GM23338 (cell line): Measurements from ENCODE around the gene DOCK4. TPM values are rescaled to one million over a fixed set of nuclear protein-coding genes. Genes with fewer than 3 reads are reported as not detected.

Experiments used
- ATAC-seq: fragments of 200-7000 bp; cut with Tn5 transposase; 3 replicates; pipeline ENCODE4 v1.9.1; 2020
- DNase-seq: peaks from one replicate; pipeline ENCODE4 v3.0.0-alpha.2; 2015; ENCODE audit warnings: low spot score
- H2AFZ ChIP-seq: fragments of 200-600 bp; sonication (generic); 2 replicates; pipeline ENCODE4 v1.8.0; 2016; ENCODE audit warnings: antibody characterized with exemption, mild to moderate bottlenecking, moderate library complexity
- H3F3A ChIP-seq: fragments of 200-600 bp; sonication (generic); replicated peaks from 2 replicates; pipeline ENCODE4 v1.8.0; 2017; ENCODE audit warnings: antibody characterized with exemption, mixed run types, low read depth
- H3K27ac ChIP-seq: fragments of 200-600 bp; sonication (generic); 2 replicates; pipeline ENCODE4 v1.6.1; 2016; ENCODE audit warnings: low read depth
- H3K27me3 ChIP-seq: fragments of 200-600 bp; sonication (generic); 2 replicates; pipeline ENCODE4 v1.8.0; 2016; ENCODE audit warnings: mild to moderate bottlenecking, mixed run types, moderate library complexity; ENCODE audit not compliant: insufficient read depth
- H3K36me3 ChIP-seq: fragments of 200-600 bp; sonication (generic); 2 replicates; pipeline ENCODE4 v1.8.0; 2016; ENCODE audit warnings: mild to moderate bottlenecking; ENCODE audit not compliant: insufficient read depth
- H3K4me1 ChIP-seq: fragments of 200-600 bp; sonication (generic); 2 replicates; pipeline ENCODE4 v1.8.0; 2016; ENCODE audit warnings: mild to moderate bottlenecking, moderate library complexity; ENCODE audit not compliant: insufficient read depth
- H3K4me2 ChIP-seq: fragments of 200-600 bp; sonication (generic); 2 replicates; pipeline ENCODE4 v1.7.1; 2017; ENCODE audit warnings: mixed run types
- H3K4me3 ChIP-seq: fragments of 200-600 bp; sonication (generic); 2 replicates; pipeline ENCODE4 v1.6.1; 2016; ENCODE audit warnings: mixed run types
- H3K79me2 ChIP-seq: fragments of 200-600 bp; sonication (generic); replicated peaks from 2 replicates; pipeline ENCODE4 v1.8.0; 2017; ENCODE audit warnings: mild to moderate bottlenecking; ENCODE audit not compliant: insufficient read depth
- H3K9me2 ChIP-seq: fragments of 200-600 bp; sonication (generic); 2 replicates; pipeline ENCODE4 v1.8.0; 2017; ENCODE audit not compliant: insufficient read depth
- H4K20me1 ChIP-seq: fragments of 200-600 bp; sonication (generic); replicated peaks from 2 replicates; pipeline ENCODE4 v1.8.0; 2017; ENCODE audit warnings: mild to moderate bottlenecking; ENCODE audit not compliant: insufficient read depth
- H3K27ac Mint-ChIP-seq: 2 replicates; pipeline ENCODE4 v1.8.0; 2020; ENCODE audit warnings: inconsistent platforms, mild to moderate bottlenecking, moderate library complexity, mixed read lengths
- H3K27me3 Mint-ChIP-seq: 3 replicates; pipeline ENCODE4 v1.8.0; 2022; ENCODE audit warnings: low read depth, mild to moderate bottlenecking, moderate library complexity, mixed read lengths, inconsistent platforms; ENCODE audit not compliant: insufficient read depth, poor library complexity
- H3K36me3 Mint-ChIP-seq: 3 replicates; pipeline ENCODE4 v1.8.0; 2021; ENCODE audit warnings: low read depth, mild to moderate bottlenecking, inconsistent platforms, moderate library complexity, mixed read lengths
- H3K4me1 Mint-ChIP-seq: 3 replicates; pipeline ENCODE4 v1.8.0; 2020; ENCODE audit warnings: mild to moderate bottlenecking, inconsistent platforms, mixed read lengths
- H3K4me3 Mint-ChIP-seq: 3 replicates; pipeline ENCODE4 v1.8.0; 2021; ENCODE audit warnings: moderate library complexity, mild to moderate bottlenecking, inconsistent platforms, mixed read lengths
- H3K9me3 Mint-ChIP-seq: 3 replicates; pipeline ENCODE4 v1.8.0; 2020; ENCODE audit warnings: moderate library complexity, mild to moderate bottlenecking, inconsistent platforms, mixed read lengths
- CREB1 ChIP-seq: fragments of 250-450 bp; sonication (Bioruptor Pico); IDR thresholded peaks from 2 replicates; pipeline ENCODE4 v1.5.0; 2020; ENCODE audit warnings: low read depth, mild to moderate bottlenecking, moderate library complexity
- EZH2 ChIP-seq: fragments of 200-600 bp; sonication (generic); IDR thresholded peaks from one replicate; pipeline ENCODE4 v1.8.0; 2017; ENCODE audit warnings: antibody characterized with exemption, mild to moderate bottlenecking, low read depth; ENCODE audit not compliant: unreplicated experiment
- EZH2phosphoT487 ChIP-seq: fragments of 200-600 bp; sonication (generic); IDR thresholded peaks from one replicate; pipeline ENCODE4 v1.8.1; 2018; ENCODE audit warnings: antibody characterized with exemption; ENCODE audit not compliant: unreplicated experiment
- JUNB ChIP-seq: IDR thresholded peaks from one replicate; pipeline ENCODE4 v1.6.1; 2016; ENCODE audit warnings: antibody characterized with exemption; ENCODE audit not compliant: unreplicated experiment
- NANOG ChIP-seq: IDR thresholded peaks from 2 replicates; pipeline ENCODE4 v1.6.1; 2016; ENCODE audit warnings: antibody characterized with exemption, borderline replicate concordance
- POLR2AphosphoS5 ChIP-seq: IDR thresholded peaks from 2 replicates; pipeline ENCODE4 v1.6.1; 2016; ENCODE audit warnings: antibody characterized with exemption, low read depth
- STAT1 ChIP-seq: IDR thresholded peaks from one replicate; pipeline ENCODE4 v1.6.1; 2016; ENCODE audit warnings: antibody characterized with exemption; ENCODE audit not compliant: unreplicated experiment
- ZNF114 ChIP-seq: fragments of 250-450 bp; sonication (Bioruptor Pico); IDR thresholded peaks from 2 replicates; pipeline ENCODE4 v1.5.0; 2020; ENCODE audit warnings: mild to moderate bottlenecking, moderate library complexity
- ZNF331 ChIP-seq: fragments of 250-450 bp; sonication (Bioruptor Pico); IDR thresholded peaks from 2 replicates; pipeline ENCODE4 v1.5.0; 2020; ENCODE audit warnings: low read depth, mild to moderate bottlenecking, moderate library complexity
- polyA plus RNA-seq: library from polyadenylated mRNA; unstranded; fragments of >200 nt; fragmentation: Nextera tagmentation; extraction: Ambion mirVana; gene quantifications from 2 replicates; pipeline ENCODE4 v1.2.1, GENCODE V29; 2016
- total RNA-seq: library from RNA; depleted of rRNA; stranded (reverse); fragments of >200 nt; shearing (Covaris generic); gene quantifications from 2 replicates; pipeline ENCODE4 v1.2.3, GENCODE V29; 2014
- TF ChIP-seq, protein P1 (sequence below): IDR thresholded peaks from 2 replicates; pipeline ENCODE4 v1.6.1; 2016; ENCODE audit warnings: antibody characterized with exemption
- TF ChIP-seq, protein P2 (sequence below): fragments of 250-450 bp; sonication (Bioruptor Pico); IDR thresholded peaks from 2 replicates; pipeline ENCODE4 v1.5.0; 2020; ENCODE audit warnings: mild to moderate bottlenecking, moderate library complexity
- TF ChIP-seq, protein P3 (sequence below), 2 experiments: fragments of 200-600 bp in 1 of 2; sonication (generic) in 1 of 2; conservative IDR thresholded peaks; 2 replicates each; pipeline versions ENCODE4 v1.5.1 to v1.6.1; 2016 to 2017; ENCODE audit warnings: antibody characterized with exemption in 2 of 2, low read depth in 2 of 2, mild to moderate bottlenecking in 2 of 2, moderate library complexity in 1 of 2
- TF ChIP-seq, protein P4 (sequence below): IDR thresholded peaks from one replicate; pipeline ENCODE4 v1.6.1; 2018; ENCODE audit warnings: antibody characterized with exemption; ENCODE audit not compliant: unreplicated experiment

Gene DOCK4
- total and polyA plus RNA-seq, 2 experiments from 2014 or later = 6.3 to 33.8 TPM

DNA sequence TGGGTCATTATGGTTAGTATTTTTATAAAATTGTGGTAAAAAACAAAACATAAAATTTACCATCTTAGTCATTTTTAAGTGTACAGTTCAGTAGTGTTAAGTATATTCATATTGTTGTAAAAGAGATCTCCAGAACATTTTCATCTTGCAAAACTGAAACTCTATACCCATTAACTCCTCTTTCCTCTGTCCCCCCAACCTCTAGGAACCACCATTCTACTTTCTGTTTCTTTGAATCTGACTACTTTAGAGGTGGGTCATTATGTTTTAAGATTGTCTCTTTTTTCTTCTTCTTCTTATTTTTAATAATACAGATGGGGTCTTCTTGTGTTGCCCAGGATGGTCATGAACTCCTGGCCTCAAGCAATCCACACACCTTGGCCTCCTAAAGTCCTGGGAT, 84.1 kb downstream of the DOCK4 start (continued):
- no peak for TF ChIP-seq NANOG
- TF ChIP-seq JUNB = no peak
- no peak for TF ChIP-seq CREB1 (CRISPR knock-in tag)

DNA sequence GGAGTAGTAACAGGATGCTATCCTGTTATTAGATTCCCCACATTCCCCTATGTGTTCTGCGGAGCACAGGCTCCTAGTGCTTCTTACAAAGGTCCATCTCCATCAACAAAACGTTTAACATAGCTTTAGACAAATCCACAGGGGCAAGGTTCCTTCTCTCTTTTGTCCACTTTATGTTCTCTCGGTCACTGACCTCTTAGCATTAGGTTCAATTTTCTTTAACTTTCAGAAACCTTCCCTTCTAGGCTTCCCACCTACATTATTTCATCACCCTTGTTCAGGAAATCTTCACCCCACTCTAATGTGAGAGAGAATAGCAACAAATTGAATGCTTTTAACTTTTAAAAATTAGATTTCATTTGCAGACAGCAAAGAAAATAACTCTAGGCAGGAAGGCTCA, 84.9 kb downstream of the DOCK4 start:
- ATAC-seq = no peak

More for the DNA sequence above, 84.9 kb downstream of the DOCK4 start:
- Histone ChIP-seq H3K79me2 (peaks cover 56% of the 10 kb centered on the region), H3F3A (no peaks in the 10 kb centered on the region), H3K4me2 (no peak overlapping the region), H2AFZ (no peak overlapping the region), H3K36me3 (no peaks in the 10 kb centered on the region), H3K4me3 (no peak overlapping the region), H3K9me2 (no peaks in the 10 kb centered on the region; the same call in 1 of the 2 replicates), H4K20me1 (no peaks in the 10 kb centered on the region; the same call in none of the 2 replicates), H3K27me3 (no peaks in the 10 kb centered on the region), H3K27ac (no peak overlapping the region), H3K4me1 (no peaks in the 10 kb centered on the region; the same call in 1 of the 2 replicates)
- no peak for TF ChIP-seq STAT1
- TF ChIP-seq, protein P1, sequence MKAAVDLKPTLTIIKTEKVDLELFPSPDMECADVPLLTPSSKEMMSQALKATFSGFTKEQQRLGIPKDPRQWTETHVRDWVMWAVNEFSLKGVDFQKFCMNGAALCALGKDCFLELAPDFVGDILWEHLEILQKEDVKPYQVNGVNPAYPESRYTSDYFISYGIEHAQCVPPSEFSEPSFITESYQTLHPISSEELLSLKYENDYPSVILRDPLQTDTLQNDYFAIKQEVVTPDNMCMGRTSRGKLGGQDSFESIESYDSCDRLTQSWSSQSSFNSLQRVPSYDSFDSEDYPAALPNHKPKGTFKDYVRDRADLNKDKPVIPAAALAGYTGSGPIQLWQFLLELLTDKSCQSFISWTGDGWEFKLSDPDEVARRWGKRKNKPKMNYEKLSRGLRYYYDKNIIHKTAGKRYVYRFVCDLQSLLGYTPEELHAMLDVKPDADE = no peak
- TF ChIP-seq CREB1 (CRISPR knock-in tag) = no peak
- TF ChIP-seq, protein P2, sequence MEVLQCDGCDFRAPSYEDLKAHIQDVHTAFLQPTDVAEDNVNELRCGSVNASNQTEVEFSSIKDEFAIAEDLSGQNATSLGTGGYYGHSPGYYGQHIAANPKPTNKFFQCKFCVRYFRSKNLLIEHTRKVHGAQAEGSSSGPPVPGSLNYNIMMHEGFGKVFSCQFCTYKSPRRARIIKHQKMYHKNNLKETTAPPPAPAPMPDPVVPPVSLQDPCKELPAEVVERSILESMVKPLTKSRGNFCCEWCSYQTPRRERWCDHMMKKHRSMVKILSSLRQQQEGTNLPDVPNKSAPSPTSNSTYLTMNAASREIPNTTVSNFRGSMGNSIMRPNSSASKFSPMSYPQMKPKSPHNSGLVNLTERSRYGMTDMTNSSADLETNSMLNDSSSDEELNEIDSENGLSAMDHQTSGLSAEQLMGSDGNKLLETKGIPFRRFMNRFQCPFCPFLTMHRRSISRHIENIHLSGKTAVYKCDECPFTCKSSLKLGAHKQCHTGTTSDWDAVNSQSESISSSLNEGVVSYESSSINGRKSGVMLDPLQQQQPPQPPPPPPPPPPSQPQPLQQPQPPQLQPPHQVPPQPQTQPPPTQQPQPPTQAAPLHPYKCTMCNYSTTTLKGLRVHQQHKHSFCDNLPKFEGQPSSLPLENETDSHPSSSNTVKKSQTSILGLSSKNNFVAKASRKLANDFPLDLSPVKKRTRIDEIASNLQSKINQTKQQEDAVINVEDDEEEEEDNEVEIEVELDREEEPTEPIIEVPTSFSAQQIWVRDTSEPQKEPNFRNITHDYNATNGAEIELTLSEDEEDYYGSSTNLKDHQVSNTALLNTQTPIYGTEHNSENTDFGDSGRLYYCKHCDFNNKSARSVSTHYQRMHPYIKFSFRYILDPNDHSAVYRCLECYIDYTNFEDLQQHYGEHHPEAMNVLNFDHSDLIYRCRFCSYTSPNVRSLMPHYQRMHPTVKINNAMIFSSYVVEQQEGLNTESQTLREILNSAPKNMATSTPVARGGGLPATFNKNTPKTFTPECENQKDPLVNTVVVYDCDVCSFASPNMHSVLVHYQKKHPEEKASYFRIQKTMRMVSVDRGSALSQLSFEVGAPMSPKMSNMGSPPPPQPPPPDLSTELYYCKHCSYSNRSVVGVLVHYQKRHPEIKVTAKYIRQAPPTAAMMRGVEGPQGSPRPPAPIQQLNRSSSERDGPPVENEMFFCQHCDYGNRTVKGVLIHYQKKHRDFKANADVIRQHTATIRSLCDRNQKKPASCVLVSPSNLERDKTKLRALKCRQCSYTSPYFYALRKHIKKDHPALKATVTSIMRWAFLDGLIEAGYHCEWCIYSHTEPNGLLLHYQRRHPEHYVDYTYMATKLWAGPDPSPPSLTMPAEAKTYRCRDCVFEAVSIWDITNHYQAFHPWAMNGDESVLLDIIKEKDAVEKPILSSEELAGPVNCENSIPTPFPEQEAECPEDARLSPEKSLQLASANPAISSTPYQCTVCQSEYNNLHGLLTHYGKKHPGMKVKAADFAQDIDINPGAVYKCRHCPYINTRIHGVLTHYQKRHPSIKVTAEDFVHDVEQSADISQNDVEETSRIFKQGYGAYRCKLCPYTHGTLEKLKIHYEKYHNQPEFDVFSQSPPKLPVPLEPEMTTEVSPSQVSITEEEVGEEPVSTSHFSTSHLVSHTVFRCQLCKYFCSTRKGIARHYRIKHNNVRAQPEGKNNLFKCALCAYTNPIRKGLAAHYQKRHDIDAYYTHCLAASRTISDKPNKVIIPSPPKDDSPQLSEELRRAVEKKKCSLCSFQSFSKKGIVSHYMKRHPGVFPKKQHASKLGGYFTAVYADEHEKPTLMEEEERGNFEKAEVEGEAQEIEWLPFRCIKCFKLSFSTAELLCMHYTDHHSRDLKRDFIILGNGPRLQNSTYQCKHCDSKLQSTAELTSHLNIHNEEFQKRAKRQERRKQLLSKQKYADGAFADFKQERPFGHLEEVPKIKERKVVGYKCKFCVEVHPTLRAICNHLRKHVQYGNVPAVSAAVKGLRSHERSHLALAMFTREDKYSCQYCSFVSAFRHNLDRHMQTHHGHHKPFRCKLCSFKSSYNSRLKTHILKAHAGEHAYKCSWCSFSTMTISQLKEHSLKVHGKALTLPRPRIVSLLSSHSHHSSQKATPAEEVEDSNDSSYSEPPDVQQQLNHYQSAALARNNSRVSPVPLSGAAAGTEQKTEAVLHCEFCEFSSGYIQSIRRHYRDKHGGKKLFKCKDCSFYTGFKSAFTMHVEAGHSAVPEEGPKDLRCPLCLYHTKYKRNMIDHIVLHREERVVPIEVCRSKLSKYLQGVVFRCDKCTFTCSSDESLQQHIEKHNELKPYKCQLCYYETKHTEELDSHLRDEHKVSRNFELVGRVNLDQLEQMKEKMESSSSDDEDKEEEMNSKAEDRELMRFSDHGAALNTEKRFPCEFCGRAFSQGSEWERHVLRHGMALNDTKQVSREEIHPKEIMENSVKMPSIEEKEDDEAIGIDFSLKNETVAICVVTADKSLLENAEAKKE (CRISPR knock-in tag) = no peak
- no peak for TF ChIP-seq POLR2AphosphoS5
- TF ChIP-seq, protein P3, sequence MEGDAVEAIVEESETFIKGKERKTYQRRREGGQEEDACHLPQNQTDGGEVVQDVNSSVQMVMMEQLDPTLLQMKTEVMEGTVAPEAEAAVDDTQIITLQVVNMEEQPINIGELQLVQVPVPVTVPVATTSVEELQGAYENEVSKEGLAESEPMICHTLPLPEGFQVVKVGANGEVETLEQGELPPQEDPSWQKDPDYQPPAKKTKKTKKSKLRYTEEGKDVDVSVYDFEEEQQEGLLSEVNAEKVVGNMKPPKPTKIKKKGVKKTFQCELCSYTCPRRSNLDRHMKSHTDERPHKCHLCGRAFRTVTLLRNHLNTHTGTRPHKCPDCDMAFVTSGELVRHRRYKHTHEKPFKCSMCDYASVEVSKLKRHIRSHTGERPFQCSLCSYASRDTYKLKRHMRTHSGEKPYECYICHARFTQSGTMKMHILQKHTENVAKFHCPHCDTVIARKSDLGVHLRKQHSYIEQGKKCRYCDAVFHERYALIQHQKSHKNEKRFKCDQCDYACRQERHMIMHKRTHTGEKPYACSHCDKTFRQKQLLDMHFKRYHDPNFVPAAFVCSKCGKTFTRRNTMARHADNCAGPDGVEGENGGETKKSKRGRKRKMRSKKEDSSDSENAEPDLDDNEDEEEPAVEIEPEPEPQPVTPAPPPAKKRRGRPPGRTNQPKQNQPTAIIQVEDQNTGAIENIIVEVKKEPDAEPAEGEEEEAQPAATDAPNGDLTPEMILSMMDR (conservative IDR thresholded peaks at IDR 0.05; ENCODE audit: low read depth in 2 of 2) = no peak
- TF ChIP-seq NANOG = no peak
- TF ChIP-seq ZNF331 (CRISPR knock-in tag) = no peak
- no peak for TF ChIP-seq JUNB
- no peak for TF ChIP-seq EZH2phosphoT487
- TF ChIP-seq, protein P4, sequence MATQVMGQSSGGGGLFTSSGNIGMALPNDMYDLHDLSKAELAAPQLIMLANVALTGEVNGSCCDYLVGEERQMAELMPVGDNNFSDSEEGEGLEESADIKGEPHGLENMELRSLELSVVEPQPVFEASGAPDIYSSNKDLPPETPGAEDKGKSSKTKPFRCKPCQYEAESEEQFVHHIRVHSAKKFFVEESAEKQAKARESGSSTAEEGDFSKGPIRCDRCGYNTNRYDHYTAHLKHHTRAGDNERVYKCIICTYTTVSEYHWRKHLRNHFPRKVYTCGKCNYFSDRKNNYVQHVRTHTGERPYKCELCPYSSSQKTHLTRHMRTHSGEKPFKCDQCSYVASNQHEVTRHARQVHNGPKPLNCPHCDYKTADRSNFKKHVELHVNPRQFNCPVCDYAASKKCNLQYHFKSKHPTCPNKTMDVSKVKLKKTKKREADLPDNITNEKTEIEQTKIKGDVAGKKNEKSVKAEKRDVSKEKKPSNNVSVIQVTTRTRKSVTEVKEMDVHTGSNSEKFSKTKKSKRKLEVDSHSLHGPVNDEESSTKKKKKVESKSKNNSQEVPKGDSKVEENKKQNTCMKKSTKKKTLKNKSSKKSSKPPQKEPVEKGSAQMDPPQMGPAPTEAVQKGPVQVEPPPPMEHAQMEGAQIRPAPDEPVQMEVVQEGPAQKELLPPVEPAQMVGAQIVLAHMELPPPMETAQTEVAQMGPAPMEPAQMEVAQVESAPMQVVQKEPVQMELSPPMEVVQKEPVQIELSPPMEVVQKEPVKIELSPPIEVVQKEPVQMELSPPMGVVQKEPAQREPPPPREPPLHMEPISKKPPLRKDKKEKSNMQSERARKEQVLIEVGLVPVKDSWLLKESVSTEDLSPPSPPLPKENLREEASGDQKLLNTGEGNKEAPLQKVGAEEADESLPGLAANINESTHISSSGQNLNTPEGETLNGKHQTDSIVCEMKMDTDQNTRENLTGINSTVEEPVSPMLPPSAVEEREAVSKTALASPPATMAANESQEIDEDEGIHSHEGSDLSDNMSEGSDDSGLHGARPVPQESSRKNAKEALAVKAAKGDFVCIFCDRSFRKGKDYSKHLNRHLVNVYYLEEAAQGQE = no peak
- no peak for TF ChIP-seq EZH2
- TF ChIP-seq ZNF114 (CRISPR knock-in tag) = no peak
- Mint-ChIP-seq H3K27me3 (peaks cover 2% of the 10 kb centered on the region), H3K27ac (no peak overlapping the region), H3K36me3 (peaks cover 2% of the 10 kb centered on the region; the same call in 1 of the 3 replicates), H3K4me1 (peaks cover 17% of the 10 kb centered on the region), H3K9me3 (0 out of 3 replicates have a peak, but pooled peaks cover 2% of the 10 kb centered on the region), H3K4me3 (no peak overlapping the region)
- no peak for DNase-seq
